ENCODE measurements around the gene CDKN1C. TPM values are rescaled to one million over a fixed set of nuclear protein-coding genes. Genes with fewer than 3 reads are reported as not detected.

Gene CDKN1C
- total and polyA plus RNA-seq, 2 of the 8 experiments (the other 6 are each of a cell fraction or from before 2014, with no cell fraction given): 12.8 to 14.1 TPM

GRCh38 chr11:2909133-2909902 lies 23.7 kb upstream of the CDKN1C start (continued):
- TF ChIP-seq HDAC6 (IDR thresholded peaks at IDR 0.05; ENCODE audit: low read depth, low read length) (no peak), SAP30 (IDR thresholded peaks at IDR 0.05; ENCODE audit: insufficient read depth, insufficient replicate concordance, low read length) (no peak), SP1 (IDR thresholded peaks at IDR 0.05; ENCODE audit: low read depth, low read length) (no peak), TEAD4 (IDR thresholded peaks at IDR 0.05; ENCODE audit: low read depth, low read length) (no peak), CHD1 (IDR thresholded peaks at IDR 0.05; ENCODE audit: low read depth, low read length) (no peak), TBP (IDR thresholded peaks at IDR 0.05; ENCODE audit: low read depth, low read length) (no peak), SRF (IDR thresholded peaks at IDR 0.05; ENCODE audit: low read depth, low read length) (no peak), RBBP5 (IDR thresholded peaks at IDR 0.05; ENCODE audit: borderline replicate concordance, low read depth, low read length) (no peak)

Measured in H1 (cell line).